NCI-H446 (cell line): Measurements from ENCODE around the gene PTTG1IP.
"Not testable (repeated sequence)": the region's sequence is repeated elsewhere in the genome, so short reads cannot be mapped to it uniquely, and the experiment has no call there.

Experiments
- DNase-seq, 2 experiments: peaks; one replicate each; lab custom pipeline; 2025; lab: John Stamatoyannopoulos, UW

Gene PTTG1IP, protein sequence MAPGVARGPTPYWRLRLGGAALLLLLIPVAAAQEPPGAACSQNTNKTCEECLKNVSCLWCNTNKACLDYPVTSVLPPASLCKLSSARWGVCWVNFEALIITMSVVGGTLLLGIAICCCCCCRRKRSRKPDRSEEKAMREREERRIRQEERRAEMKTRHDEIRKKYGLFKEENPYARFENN

DNA sequence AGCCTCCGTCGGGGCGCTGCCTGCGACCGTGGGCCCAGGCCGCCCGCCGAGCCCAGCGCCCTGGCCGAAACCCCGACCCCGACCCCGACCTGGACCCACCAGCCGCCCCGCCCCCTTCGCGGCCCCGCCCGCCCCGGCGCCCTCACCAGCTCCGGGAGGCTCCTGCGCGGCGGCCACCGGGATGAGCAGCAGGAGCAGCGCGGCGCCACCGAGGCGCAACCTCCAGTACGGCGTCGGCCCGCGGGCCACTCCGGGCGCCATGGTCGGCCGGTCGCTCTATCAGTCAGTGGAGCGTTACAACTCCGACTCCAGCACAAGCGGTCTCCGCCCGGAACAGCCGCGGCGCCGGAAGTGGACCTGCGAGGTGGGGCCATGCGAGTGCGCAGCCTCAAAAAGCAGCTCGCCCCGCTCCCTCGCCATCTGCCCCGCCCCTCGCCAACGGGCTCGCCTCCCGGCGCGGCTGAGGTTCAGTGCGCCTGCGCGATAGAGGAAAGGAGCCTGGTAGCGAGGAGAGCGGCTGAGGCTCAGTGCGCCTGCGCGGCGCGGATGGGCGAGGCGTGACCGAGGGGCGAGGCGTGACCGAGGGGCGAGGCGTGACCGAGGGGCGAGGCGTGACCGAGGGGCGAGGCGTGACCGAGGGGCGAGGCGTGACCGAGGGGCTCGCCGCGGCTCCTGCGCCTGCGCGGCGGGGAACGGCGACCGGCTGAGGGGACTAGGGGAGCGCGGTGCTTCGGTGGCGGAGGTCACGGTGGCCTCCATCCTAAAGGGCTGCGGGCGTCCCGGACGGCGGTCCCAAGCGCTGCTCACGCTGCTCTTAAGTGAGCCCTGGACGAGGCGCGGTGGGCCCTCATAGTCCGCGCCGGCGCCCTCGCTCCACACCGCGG, at the start of gene PTTG1IP:
TSS of gene PTTG1IP (minus strand) at position 335 of the 884 bp plus-strand sequence. CDS start at position 261, 74 bp downstream.
- peak; percentile 94 to 99 for DNase-seq

DNA sequence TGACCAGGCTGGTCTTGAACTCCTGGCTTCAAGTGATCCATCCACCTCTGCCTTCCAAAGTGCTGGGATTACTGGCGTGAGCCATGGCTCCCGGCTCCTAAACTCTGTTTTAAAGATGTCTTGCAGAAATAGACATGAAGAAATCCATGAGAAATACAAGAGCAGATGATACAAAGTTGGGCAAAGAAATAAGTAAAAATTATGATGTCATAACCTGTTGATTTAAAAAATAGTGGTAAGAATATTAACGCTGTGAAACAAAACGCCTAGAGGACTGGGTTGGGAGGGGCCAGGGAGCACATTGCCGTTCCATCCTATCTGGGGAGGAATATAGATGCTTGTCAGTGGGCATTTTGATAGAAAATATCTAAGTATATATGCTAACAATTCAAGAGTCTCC, 48.4 kb upstream of the PTTG1IP start:
- DNase-seq: no peak

DNA sequence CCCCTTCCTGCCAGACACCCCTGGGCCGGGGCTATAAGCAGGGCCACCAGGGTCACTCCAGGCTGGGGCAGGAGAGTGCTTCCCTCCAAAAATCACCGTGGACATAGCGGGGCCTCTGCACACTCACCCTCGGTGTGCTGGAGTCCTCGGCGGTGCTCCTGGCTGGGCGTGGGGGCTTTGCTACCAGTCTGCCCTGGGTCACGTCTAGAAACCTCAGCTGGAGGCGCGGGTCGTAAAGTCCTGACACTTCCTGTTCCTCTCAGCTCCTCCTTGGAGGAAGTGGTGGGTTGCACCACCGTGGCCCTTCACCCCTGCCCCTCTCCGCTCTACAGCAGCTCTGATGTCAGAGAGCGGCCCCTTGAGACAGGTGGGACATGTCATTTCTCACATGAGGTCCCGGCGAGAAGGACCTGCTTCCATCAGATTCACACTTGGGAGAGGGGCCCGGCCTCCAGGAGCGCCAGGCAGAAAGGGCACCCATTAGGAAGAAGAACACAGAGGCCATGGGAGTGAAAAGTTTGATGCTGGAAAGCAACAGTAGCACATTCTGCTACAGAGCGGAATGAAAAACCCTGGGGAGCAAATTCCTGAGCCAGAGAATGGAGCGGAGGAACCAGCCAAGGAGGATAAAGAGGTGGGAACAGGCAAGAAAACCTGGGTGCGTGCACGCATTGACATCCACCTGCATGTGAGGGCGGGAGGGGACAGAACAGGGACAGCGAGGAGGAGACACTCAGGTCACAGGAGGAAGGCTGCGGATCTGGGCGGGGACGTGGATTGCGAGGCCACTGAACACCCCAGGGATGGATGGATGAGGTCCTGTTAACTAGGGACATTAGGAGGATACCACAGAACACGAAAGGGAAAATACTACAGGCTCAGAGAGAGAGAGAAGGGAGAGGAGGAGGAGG, 47.5 kb upstream of the PTTG1IP start, which contains the start of gene ITGB2:
TSS of gene ITGB2 (minus strand) at position 206 of the 911 bp plus-strand sequence. CDS start 10,117 bp downstream, outside the sequence.
- DNase-seq: no peak

DNA sequence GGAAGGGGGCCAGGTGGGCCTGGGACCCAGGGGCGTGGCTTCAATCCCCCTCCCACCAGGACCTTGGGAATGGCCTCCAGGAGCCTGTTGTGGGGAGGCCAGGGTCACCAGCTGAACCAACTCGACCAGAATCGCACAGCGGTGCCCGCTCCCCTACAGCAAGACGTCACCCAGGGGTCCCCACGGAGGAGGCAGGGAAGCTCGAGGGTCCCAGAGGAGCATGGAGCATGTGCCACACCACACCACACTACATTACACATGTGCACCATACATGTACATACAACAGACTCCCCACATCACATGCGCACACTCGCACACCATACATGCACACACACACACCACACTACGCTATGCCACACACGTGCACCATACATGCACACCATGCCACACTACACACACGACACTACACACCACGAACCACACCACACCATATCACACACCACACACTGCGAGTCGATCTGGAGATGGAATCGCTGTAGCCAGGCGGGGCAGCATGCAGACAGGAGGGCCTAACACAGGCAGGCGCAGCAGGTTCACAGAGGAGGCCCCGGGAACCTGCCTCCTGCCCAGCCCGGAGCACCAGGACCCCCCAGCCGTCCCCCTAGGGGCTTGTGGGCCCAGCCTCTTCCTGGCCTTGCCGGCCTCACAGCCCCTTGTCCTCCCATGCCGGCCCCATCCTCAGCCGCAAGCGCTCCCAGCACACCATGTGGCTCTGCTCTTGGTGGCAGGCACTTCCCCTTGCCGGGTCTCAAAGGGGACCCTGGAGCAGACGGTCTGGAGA, 46.6 kb upstream of the PTTG1IP start:
- DNase-seq: no peak

DNA sequence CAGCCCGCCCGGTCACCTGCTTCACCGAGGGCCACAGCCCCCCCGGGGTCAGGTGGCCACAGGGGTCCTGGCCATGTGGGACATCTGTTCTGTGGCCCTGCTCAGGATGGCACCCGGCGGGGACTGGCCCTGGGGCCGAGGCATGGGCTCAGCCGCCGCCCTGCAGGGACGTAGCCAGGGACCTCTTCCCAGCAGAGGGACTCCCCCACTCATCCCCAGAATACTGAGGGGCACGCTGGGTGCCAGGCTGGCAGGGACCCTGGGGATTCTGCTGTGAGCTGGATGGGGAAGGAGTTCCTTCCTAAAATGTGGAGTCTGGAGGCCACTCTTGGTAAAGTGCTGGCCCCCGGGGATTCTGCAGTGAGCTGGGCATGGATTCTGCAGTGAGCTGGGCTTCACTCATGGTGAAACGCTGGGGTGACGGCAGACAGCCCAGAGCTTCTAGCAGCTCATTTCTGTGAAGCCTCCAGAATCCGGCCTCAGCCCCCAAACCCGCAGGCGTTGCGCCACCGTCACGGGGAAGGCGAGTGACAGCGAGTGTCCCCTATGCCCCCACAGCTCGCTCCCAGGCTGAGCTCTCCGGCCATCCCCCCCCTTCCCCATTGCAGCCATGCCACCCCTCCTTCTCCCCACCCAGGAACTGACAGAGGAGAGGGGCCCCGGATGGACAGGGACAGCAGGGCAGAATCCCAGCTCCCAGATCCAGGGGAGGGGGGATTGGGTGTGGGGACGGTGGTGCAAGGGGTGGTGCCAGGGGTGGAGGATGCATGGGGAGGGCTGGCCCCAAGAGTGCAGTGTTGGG, 45.8 kb upstream of the PTTG1IP start:
- DNase-seq: no peak

DNA sequence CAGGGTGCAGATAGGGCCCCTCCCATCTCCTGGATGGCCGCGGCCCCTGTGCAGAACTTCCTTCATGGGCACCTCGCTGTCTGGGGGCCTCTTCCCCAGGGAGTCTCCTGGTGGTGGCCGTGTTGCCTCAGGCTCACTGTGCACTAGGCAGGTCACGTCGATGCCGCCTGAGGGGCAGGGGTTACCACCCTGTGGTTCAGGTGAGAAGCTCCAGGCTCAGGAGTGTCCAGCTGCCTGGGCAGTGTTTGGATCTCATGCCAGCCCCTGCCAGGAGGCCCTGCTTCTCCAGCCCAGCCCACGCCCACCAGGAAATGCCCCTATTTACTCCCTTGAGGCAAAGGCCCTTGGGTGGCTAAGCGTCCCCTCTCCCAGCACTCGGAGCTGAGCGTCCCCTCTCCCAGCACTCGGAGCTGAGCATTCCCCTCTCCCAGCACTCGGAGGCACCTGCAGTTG, 45.1 kb upstream of the PTTG1IP start:
- DNase-seq: no peak

DNA sequence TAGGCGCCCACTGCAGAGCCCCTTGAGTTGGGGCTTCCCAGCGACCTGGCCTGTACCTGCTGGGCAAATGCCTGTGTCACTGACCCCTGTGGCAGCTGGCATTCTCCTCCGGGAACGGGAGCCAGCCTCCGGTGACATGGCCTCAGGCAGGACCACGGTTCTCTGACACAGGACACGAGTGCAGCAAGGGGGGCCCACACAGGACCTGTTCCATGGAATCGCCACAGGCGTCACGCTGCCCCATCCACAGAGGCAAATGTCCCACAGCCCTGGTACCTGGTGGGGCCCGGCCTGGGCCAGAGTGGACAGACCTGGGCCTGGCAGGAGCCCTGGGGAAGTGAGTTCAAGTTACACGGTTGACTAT, 44.6 kb upstream of the PTTG1IP start:
- DNase-seq: no peak

DNA sequence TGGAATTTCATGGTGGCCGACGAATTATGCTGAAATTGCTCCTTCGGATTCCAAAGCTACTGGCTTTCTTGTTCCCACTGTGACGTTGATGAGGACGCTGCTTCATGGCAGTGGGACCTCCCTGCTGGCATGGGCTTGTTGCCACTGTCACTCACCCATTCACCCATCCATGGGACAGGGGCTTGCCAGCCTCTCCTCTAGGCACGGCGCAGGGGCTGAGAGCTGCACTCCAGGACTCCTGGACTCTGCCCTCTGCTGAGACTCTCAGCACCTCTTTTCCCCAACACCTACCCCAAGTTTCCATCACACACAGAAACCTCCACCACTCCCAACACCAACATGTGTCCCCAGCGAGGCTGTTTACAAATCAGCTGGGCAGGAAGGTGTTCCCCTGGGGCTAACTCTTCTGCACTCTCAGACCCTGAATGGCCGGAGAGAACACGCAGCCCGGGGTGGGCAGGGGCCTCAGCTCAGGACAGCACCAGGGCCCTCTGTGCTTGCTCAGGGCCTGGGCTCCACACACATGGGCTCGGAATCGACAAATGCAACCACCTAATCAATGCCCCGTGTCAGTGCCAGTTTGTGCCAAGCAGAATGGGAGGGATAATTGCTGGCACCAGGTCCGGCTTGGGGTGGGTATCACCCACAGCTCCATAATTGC, 44.1 kb upstream of the PTTG1IP start:
- no peak for DNase-seq

DNA sequence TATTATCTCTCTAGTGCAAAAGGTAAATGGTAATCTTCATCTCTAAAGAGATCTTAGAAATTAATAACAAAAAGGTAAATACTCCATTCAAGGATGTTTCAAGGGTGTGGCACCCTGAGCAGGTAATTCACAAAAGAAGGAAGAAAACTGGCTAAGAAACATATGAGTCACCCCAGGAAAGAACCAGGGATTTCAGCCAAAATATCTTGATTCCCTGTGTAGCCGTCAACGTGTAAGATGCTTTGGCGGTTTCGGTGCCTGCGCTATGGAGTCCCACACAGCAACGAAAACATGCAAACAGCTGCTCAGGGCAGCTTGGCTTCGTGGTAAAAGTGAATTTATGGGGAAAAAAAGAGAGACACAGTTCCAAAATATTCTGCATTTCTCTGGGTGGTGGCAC, 43.5 kb upstream of the PTTG1IP start:
- DNase-seq: no peak

DNA sequence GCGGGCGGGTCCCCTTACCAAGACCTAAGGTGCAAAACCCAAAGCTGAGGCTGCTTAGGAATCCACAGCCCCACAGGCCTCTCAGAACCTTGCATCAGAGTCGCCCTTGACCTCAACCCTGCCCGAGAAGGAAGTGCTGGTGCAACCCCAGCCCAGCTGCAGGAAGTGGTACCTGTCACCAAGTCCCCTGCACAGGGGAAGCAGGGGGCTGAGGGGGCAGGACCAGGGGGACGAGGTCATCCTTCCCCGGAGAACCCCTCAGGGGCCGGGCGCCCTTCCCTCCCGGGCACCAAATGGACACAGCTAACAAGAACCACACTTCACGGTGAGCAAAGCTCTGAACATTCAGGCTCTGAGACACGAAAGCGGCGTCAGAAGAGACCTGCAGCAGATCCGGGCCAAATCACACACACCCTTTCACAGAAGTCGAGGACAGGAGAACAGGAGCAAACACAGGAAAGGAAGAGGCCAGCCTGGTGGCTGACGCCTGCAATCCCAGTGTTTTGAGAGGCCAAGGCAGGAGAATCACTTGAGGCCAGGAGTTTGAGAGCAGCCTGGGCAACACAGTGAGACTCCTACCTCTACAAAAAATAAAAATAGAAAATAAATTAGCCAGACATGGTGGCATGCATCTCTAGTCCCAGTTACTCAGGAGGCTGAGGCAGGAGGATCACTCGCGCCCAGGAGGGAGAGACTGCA, 40.8 kb upstream of the PTTG1IP start:
- DNase-seq: no peak

DNA sequence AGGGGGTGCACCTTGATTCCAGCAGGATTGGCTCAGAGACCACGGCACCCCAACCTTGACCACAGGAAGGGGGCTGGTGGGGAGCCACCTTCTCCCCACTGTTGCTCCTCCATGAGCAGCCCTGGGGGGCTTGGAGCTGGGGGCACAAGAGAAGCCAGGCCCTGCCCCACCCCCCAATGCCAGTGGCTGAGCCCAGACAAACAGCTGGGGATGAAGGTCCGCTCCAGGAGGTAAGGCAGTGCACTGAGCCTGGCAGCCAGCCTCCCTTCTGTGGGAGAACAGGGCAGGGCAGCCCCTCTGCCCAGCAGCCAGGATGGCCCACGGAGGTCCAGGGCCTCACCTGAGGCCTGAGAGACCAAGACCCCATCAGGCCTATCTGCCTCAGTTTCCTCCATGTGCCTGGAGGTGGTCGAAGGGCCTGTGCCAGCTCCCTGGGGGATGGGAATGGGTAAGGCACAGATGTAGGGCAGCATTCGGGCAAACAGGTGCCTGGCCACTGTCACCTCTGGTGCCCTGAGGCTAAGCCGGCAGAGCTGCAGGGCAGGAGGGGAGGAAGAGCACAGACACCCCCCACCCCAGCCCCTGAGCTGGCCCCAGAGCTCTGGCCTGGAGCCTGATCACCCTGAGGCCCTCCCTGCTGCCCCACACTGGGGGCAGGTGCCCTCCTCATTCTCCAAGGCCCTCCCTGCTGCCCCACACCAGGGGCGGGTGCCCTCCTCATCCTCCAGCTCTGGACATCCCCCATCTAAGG, 40.1 kb upstream of the PTTG1IP start:
- no peak for DNase-seq

DNA sequence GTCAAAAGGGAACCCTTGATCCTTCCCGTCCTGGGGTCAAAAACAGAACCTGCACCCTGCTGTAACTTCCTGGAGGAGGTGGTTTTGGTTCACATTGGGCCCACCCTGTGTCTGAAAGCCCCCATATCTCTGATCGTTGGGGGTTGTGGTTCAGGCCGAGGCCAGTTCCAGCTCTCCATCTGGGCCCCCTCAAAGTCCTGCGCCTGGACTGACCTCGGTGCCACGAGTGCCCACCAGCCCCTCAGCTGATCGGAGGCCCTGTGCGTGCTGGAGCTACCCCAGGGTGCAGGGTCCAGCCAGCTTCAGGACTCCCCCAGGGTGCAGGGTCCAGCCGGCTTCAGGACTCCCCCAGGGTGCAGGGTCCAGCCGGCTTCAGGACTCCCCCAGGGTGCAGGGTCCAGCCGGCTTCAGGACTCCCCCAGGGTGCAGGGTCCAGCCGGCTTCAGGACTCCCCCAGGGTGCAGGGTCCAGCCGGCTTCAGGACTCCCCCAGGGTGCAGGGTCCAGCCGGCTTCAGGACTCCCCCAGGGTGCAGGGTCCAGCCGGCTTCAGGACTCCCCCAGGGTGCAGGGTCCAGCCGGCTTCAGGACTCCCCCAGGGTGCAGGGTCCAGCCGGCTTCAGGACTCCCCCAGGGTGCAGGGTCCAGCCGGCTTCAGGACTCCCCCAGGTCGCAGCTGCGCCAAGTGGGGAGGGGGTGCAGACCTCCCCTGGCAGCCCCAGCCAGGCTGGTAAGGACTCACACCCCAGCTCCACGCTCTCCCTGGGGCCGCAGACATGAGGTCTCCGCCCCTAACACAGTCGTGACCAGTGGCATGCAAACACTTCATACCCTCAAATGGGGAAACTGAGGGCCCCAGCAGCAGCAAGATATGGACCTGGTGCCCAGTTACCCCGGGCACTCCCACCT, 39.3 kb upstream of the PTTG1IP start:
- not testable (repeated sequence) for DNase-seq

DNA sequence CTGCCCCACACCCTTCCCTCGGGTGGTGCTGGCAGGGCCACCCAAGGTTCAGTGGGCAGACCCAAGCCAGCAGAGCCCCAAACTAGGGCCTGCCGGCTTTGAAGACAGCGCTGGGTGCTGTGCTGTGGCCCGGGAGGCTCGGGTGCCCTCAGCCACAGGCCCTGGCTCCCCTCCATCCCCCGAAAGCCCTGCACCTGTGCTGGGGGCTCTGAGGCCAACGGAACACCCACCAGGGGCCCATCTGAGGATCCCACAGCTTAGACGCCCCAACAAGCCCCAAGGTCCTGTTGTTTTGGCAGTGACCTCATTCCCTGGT, 38.6 kb upstream of the PTTG1IP start:
- no peak for DNase-seq

DNA sequence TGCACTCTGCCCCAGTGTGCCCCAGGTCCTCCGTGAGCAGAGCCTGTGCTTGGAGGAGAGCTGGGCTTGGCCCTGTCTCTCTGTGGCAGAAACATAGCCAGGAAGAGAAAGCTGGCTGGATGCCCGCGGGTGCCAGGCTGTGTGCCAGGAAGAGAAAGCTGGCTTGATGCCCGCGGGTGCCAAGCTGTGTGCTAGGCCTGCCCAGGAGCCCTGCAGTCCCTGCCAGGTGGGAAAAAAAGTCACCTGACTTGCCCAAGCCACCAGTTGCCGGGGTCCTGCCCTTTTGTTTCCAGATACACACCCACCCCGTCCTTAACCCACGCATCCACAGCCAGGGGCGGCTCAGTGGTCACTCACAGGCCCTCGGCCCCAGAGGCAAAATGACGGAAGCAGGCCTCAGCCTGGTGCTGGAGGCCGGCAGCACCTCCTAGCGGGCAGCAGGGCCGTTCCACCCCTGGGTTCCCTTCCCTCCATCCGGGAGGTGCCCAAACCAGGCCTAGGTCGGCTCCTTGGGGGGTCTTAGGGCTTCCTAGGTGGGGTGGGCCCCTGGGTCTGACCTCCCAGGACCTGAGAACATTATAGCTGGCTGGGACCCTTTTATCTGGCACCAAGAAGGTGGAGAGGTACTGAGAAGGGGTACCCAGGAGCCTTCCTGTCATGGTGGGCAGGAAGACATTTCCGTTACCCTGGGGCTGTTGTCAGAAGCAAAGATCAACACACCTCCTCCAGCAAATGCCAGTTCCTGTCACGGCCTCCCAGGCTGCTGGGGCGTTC, 38.1 kb upstream of the PTTG1IP start:
- peak in 1 of 2 experiments; percentile 57 for DNase-seq

DNA sequence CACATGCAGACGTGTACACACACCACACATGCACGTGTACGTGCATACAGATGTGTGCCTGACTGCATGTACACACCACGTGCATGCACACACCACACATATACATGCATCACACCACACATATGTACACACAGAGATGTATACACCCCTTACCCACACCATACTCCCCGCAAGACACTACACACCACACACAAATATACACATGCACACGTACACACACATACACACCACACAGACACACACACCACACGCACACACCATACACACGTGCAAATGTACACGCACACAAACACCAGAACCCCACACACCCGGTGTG, 37.5 kb upstream of the PTTG1IP start:
- DNase-seq: no peak

DNA sequence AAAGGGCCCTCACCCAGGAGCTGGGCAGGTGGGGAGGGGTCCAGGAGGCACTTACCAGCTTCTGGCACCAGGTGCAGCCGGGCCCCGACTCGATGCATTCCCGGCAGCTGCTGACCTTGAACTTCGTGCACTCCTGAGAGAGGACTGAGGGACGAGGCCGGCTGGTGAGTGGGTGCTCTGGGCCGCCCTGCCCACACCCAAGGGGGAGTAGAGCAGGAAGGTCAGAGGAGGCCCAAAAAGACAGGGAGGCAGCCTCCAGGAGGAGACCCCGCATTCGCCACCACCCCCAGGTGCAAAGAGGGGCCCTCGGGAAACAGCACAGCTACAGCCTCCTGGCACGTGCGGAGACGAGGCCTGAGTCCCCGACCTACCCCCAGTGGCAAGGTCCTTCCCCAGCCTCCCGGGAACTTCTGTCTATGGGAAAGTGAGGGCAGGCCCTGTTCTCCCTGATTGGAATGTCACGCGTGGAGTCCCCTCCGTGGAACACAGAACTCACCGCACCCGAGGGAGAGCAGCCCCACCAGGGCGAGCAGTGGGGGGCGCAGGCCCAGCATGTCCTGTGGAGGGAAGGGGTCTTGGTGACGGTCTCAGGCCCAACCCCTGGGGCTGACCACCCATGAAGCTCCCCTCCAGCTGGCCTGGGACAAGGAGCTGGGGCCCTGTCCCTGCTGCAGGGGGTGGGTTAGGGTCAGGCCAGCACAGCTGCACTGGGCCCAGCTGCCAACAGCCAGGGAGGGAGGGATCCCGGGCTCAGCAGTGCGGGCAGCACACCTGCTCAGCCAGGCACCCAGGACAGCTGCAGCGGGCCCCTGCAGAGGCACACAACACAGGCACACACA, 37.0 kb upstream of the PTTG1IP start:
- DNase-seq: no peak
